SK-N-MC (cell line): ENCODE results near the gene PRELID1.

Experiments used
- EZH2 ChIP-seq: fragments of 200-600 bp; sonication (generic); IDR thresholded peaks from one replicate; pipeline ENCODE4 v1.6.1; 2017; ENCODE audit warnings: antibody characterized with exemption
- FOXP2 ChIP-seq: optimal IDR thresholded peaks from 2 replicates; pipeline ENCODE3; 2011; ENCODE audit warnings: mild to moderate bottlenecking, moderate library complexity; ENCODE audit not compliant: insufficient read depth; ENCODE audit errors: extremely low read length, control extremely low read depth
- POLR2AphosphoS5 ChIP-seq: IDR thresholded peaks from 2 replicates; pipeline ENCODE4 v1.6.1; 2012; ENCODE audit warnings: mild to moderate bottlenecking, low read depth, low read length, borderline replicate concordance

GRCh38 chr5:177339107-177339638 is 35.6 kb downstream of the PRELID1 start:
- no peak for TF ChIP-seq EZH2
- TF ChIP-seq POLR2AphosphoS5, result no peak
- TF ChIP-seq FOXP2, result no peak
